ENCODE data around the gene AMER3.

The AMER3 gene

DNA sequence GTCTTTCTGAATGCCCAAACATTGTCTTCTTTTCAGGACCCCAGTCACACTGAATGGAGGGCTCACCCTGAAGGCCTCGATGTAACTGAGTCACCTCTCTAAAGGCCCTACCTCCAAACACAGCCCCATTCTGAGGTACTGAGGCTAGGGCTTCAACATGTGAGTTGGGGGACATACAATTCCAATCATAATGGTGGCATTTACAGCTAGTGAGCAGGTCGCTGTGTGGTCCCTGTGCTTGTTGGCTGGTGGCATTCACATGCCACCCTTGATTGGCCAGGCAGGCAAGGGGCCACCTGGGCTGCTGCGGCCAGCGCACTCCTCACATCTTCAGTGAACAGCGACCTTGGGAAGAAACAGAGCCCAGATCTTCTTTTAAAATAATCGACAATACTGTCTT is 30.7 kb downstream of the AMER3 start:
- DNase-seq, result no peak

DNA sequence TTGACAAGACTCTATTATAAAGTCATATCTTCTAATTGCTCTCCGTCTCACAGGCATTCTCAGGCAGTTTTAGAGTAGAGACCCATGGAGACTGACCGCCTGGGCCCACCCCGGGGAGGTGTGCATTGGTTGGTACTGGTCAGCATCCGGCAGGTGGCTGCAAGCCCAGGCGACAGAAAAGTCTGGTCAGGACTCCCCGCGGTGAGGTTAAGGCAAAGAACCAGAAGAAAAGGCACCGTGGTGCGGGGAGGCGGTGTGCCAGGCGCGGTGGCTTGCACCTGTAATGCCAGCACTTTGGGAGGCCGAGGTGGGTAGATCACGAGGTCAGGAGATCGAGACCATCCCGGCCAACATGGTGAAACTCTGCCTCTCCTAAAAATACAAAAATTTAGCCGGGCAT is 32.5 kb downstream of the AMER3 start:
- DNase-seq, result no peak

DNA sequence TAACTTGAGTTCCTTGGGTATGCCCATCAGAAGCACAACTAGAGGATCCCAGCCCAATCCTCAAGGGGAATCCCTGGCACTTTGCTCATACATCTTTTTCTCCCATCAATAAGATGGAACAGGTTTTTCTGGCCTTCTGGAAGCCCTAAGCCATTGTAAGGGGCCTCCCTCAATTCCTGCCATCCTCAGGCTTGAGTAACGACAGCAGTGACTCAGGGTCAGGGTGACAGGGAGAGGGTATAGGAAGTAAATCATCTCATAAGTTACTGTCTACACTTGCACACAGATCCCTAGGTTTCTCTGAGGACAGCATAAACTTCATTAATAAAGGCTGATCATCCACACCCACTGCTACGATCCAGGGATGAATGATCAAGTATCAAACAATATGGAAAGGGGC is 35.0 kb downstream of the AMER3 start:
- no peak for DNase-seq

DNA sequence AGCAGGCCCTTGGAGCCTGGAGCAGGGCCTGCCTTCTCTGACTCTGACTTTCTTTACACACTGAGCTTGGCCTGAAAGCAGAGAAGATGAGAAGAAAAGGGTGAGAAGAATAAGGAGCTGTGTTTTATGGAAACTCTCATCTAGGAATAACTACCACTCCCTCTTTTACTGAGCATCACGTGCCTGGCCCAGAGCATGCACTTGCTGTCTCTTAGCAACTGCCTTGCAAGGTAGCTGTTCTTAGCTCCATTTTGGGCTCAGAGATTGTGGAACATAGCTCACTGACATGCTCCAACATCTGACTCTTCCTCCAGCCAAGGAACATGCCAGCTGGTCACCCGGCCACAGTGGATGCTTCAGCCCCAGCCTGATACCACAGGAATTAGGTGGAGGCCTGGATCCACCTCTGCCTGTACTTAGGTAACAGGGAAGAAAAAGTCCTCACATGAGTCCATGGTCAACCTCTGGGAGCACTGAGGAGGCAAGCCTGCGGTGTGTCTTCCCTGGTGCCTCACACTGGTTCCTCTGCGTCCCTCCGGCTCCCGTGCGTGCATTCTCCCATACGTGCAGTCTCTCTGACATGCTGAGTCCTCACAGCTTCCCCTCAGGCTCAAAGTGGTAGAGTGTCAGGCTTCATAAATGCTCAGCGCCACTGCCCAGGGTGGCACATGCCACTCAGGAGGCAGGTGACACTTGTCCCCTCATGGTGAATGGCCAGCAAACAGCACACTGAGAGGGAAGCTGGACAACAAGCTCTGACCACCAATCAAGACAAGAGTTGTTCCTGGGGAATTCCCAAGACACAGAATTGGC is 35.7 kb downstream of the AMER3 start:
- DNase-seq, result no peak

DNA sequence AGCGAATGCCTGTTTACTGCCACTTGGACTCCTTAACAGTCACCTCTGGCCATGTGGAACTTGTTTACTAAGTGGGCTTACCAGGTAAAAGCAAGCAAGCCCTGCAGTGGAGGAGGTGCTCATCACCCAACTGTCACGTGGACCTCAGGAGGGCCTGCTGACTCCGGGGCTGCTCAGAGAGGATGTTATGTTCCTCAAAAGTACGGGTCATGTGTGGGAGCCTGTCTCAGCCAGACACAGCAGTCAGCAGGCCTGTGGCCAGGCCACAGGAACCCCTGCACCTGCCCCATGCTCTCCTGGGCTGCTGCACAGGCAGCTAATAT is 36.2 kb downstream of the AMER3 start:
- no peak for DNase-seq

DNA sequence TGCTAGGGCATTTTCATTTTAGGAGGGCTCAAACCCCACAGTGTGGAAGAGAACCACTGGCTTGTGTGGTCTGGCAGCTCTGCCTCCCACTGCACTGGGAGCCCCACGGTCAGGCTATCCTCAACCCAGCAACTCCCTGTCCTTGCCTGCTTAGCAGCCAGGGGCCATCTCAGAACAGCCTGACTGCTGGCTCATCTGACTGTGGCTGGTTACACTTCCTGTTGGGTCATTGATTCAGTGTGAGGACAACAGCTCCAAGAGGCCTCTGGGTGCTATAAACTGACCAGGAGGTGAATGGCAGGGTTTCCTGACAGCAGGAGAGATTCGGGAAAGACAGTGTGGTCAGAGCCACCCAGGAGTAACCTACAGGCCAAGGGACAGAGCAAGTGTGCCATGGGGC is 40.1 kb downstream of the AMER3 start:
- DNase-seq, result no peak

DNA sequence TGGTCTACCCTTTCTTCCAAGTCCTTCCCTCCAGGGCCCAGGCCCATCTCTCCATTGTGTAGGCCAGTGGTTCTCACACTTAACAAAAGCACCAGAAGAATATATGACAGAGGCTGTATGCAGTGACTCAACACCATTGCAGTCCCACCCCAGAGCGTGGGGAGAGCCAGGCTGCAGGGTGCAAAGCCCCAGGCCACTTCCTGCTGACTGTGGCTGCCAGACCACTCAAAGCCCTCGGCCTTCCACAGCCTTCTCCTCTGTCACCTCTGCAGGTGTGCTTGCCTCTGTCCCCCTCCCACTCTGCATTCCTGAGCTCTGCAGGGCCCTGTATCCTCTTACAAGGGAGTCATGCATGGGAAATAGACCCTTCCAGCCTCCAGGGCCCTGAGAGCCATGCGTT is 41.0 kb downstream of the AMER3 start:
- DNase-seq, result no peak

DNA sequence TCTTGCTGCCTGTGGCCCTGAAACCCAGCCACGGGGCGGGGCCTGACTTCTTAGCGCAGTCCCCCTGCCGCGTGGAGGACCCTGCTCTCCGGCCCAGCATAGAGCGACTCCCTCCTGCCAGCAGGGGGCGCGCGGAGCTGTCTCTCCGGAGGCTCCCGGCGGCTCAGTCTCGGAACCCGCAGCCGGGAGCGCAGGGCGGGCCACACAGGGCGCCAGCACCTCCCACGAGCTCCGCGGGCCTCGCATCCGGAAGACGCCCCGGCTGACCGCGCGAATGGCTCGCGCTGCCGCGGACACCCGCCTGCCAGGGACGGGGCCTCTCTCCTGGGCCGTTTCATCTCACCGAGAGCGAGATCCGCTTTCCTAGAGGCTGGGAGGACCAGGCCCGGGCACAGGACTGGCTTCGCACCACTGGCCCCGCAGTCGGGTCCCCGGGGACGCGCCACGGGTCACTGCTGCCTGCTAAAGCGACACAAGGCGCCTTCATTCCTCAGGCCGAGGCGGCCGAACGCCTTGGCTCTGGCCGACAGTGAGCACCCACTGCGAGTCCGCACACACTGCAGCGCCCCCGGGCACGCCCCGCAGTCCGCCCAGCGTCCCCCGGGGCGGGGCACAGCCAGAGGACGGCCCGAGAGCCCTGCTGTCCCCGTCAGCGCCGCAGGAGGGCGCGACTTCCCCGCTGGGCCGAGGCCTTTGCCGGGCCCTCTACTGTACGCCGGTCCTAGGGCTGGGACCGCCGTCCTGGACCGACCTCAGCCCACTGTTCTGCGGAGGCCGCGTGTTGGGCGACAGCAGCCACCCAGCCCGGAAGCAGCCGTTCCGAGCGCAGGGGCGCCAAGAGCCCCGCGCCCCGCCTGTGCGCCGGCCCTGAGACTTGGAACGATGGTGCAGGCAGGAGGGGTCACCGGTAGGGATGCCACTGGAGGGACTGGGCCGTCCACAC is 42.4 kb downstream of the AMER3 start:
- peak; percentile 74 for DNase-seq

DNA sequence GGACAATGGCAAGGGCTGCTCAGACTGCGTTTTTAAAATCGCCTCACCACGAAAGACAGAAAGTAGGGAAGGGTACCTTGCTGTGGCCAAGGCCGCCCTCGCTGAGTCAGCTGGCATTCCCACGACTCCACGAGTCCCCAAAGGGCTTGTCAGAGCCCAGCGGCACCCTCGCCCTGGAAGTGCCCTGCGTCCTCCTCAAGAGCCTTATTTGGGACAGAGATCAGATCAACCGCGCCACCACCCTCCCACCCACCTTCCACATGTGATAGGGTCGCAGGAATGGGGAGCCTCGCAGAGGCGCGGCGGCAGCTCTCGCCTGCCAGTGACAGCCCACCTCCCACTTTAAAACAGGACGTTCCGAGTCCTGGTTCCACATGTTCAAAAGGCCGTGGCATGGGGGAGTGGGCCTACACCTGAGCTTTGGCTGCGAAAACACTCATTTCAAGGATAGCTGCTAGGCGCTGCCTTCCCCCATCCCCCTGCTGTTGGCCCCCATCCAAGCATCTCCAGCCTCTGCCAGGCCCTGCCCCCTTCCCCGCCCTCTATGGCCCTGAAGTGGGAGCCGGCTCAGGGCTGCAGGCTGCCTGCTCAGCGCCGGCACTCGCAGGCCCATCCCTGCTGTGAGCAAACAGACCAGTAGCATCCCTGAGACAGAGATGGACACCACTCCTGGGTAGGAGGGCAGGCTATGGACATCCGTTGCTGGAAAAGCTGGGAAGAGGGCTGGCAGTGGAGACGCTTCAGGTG is 43.3 kb downstream of the AMER3 start:
- DNase-seq, result no peak

DNA sequence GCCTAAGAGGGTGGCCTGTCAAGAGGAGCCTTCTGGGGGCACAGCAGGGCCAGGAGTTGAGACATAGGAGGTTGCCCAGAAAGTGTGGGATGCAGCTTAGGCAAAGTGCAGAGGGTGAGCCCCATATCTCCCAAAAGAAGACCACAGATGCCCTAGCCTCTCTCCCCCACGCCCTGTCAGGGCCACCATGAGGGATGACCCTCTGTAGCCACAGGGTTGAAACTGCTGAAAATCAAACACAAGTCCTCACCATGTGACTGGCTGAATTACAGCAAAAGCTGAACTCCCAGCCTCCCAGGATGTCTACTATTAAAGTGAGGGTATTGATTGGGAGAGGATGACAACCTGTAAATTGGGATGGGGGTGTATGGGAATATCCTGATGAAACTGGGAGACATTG is 44.0 kb downstream of the AMER3 start:
- no peak for DNase-seq

DNA sequence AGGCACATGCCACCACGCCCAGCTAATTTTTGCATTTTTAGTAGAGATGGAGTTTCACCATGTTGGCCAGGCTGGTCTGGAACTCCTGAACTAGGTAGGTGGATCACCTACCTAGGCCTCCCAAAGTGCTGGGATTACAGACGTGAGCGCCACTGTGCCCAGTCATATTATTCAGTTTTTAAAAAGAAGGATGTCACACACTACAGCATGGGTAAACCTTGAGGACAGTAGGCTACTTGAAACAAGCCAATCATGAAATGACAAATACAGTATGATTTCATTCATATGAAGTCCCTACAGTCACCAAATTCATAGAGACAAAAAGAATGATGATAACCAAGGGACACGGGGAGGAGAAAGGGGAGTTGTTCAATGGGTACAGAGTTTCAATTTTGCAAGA is 50.3 kb downstream of the AMER3 start:
- DNase-seq, result no peak

DNA sequence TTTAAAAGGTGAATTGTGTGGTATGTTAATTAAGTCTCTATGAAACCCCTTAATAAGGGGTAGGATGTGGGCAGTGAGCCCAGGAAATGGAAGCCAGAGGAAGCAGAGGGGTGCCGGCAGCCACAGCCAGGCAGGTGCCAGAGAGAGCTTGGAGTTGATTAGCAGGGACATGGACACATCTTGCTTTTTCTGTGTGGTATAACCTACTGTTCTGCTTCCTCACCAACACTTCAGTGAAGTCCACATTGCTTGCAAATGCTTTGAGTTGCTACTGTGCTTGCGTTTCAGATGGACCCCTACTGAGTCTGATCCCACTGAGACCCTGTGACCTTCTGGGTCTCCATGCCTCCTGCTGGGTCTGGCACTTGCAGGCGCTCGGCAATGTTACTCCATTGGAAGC is 51.0 kb downstream of the AMER3 start:
- peak; percentile 6 for DNase-seq

DNA sequence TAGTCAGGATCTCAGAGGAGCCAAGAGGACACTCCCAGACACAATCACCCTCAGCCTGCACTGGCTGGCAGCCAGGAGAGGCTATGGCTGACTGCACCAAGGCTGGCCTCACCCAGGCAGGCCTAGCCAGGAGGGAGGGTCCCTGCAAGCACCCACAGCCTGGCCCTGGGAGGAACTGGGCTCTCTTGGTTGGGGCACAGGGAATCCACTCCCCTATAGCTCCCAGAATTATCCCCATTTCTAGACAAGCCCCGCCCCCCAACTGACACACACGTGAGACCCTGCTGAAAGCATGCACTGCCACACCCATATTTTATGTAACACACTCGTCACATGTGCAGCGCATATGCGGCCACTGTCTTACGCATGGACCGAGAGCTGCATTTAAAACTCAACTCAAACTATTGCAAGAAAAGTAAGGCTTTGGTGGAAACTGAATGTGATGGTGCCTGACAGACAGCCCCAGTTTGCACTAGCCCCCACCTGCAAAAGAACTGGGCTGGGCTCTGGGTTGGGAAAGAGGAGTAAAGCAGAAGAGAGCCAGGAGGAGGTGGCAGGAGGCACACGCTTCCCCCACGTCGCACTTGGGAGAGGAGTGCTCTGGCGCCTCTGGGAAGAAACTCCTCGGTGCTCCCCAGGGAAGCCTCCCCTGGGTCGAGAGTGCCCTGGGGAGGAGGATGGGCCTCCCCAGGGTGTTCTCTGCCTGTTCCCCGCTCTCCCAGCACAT is 52.5 kb downstream of the AMER3 start:
- DNase-seq, result no peak

DNA sequence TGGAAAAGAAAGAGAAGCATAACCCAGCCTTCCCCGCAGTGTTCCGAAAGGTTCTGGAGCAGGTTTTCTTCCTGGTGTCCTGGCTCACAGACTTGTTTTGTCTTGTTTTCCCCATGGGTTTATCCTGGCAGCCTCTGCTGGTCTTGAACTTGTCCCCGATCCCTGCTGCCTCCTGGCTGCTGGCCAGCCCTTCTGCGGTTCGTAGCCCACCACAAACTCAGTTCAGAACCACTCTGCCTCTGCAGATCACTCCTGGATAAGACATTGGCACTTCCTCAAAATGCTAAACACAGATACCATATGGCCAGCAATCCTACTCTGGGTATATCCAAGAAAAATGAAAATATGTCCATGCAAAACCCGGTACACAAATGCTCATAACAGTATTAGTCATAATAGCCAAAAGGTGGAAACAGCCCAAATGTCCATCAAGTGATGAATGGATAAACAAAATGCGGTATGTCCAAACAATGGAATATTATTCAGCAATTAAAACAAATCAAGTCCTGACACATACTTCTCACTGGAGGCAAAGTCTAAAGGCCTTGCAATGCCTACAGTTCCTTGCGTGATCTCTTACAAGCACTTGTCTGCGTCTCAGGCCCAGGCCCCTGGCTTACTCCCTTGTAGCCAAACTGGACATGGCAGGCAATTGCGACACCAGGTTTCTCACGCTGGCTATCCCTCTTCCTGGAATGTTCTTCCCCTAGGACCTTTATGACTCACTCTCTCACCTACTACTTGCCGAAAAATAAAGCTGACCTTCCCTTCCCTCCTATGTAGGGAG is 53.3 kb downstream of the AMER3 start:
- peak; percentile 62 to 76 for DNase-seq

DNA sequence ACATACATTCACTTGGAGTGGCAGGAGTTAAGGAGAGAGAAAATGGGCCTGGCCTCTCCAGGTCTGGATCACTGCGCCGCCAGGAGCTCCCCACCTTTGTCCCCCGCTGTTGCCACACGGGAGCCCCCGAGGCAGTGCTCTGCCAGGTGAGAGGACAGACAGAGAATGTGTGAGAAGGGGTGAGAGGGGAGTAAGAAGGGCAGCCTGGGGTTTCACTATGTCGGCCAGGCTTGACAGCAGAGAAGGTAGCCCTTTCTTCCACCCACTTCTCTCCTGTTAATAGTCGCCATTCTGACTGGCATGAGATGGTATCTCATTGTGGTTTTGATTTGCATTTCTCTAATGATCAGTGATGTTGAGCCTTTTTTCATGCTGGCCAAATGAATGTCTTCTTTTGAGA is 55.1 kb downstream of the AMER3 start:
- DNase-seq, result no peak

DNA sequence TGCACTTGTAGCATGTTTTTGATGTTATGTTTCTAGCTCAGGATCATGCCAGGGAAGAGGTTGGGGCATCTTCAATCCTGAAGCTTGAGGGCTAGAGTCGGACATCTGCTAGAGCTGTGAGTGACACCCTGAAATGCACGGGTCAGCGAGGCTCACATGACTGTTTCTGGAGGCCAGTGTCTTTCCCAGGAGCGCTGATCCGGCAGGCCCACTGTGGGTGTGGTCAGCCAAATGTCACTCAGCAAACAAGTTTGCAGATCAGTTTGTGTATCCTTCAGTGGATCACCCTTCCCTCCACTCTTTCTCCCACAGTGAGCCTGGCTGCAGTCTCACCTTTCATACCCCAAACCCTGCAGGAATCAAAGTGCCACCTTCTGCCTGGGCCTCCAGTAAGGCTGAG is 58.4 kb downstream of the AMER3 start:
- no peak for DNase-seq

DNA sequence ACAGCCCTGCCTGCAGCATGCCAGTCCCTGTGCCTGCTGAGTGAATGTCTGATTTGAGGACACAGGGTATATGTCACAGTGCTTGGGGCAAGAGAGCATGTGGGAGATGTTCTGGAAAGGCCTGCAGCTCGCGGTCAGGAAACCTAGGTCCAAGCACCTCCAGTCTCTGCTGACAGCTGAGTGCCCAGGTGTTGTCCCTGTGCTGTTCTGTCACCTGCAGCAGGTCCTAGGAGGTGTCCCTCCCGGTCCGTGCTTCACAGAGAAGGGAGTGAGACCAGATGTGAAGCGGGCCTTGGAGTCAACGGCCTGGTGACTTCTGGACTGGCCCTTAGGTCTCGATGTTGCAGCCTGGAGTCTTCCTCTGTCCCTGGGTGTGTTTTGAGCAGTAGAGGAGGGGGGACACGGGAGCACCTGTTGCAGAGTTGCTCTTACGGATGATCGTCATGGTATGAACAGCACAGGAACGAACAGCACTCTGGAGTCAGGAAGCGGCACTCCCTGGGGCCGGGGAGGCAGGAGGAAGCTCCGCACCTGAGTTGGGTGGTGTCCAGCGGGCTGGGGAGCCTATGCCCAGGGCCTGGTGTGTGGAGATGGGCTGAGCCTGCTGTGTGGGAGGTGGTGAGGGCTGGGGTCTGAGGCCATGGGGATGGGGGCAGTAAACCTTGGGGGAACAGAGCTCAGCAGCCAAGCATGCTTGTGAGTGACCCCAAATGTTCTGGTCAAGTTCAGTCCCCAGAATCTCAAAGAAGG is 59.8 kb downstream of the AMER3 start:
- no peak for DNase-seq
